DMS153 (cell line): ENCODE data around the gene NNT.
"Not testable (repeated sequence)": the region's sequence is repeated elsewhere in the genome, so short reads cannot be mapped to it uniquely, and the experiment has no call there.

Source experiments
- DNase-seq: peaks from one replicate; lab custom pipeline; 2025; lab: John Stamatoyannopoulos, UW

Gene NNT

DNA sequence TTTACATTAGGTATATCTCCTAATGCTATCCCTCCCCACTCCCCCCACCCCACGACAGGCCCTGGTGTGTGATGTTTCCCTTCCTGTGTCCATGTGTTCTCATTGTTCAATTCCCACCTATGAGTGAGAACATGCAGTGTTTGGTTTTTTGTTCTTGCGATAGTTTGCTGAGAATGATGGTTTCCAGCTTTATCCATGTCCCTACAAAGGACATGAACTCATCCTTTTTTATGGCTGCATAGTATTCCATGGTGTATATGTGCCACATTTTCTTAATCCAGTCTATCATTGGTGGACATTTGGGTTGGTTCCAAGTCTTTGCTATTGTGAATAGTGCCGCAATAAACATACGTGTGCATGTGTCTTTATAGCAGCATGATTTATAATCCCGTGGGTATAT lies 64.4 kb downstream of the NNT start:
- DNase-seq: not testable (repeated sequence)

DNA sequence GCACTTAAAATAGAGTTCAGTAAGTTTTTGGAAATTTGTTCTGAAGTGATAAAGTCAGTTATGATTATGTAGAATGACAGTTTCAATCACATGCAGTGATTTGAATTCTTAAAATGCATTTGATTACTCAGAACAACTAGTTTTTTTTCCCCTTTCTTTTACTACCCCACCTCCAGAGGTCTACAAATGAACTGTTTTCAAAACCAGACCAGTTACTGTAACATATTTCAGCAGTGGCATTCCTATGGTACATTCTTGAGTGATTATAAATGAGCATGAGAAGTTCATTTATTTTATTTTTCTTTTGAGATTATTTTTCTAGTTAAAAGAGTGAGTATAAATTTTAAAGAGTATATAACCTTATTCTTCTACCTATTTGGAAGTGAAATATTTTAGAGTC lies 71.6 kb downstream of the NNT start:
- no peak for DNase-seq

DNA sequence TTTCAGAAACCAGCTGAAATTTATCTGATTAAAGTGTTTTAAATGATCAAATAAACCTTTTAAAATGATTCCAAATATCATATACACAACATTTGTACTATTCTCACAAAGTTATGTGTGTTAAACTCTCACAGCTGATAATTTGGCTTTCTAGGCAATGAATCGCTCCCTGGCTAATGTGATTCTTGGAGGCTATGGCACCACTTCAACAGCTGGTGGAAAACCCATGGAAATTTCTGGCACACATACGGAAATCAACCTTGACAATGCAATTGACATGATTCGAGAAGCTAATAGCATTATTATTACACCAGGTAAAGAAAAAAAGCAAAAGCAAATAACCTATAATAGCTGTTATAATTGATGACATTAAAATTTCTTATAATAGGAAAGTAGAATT lies 72.4 kb downstream of the NNT start:
- DNase-seq: no peak

GRCh38 chr5:43676083-43676840 lies 73.3 kb downstream of the NNT start:
- no peak for DNase-seq

GRCh38 chr5:43677253-43677652 lies 74.3 kb downstream of the NNT start:
- no peak for DNase-seq

DNA sequence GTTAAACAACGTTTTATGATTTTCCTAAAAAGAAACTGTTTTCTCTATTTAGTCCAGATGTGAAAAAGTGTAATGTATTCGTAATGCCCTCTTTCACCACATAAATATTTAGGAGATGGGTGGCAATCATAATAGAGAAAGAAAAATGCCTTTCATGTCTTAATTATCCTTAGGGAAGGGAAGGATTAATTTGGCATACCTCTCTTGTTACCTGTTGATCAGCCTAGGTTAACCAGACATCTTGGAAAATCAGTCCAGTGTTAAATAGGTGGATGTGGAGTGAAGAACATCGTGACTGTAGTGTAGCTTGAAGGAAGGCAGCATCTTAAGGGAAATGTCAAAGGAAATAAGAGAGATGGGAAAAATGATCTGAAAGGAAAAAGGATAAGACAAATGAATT lies 76.2 kb downstream of the NNT start:
- DNase-seq: no peak

DNA sequence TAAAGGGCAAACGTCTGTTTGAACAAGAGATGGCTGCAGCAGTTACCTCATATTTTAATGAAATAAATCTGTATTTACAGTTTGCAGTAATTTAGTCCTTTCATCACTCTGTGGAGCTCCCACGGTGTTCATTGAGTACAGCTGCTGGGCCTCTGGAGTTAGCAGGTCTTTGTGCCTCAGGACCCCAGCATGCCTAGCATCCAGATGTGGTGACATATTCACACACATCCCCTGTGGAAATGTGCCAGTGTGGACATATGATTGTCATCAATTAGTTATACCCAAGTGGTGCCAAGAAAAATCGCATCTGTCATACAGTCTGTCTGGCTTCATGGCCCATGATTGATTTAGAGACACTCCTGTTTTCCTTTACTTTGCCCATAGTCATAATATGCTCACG lies 77.3 kb downstream of the NNT start:
- no peak for DNase-seq

- no peak for DNase-seq
Observed at GRCh38 chr5:43683884-43684471, 81.0 kb downstream of the NNT start.

- no peak for DNase-seq
Observed at GRCh38 chr5:43685252-43685950, 82.4 kb downstream of the NNT start.

DNA sequence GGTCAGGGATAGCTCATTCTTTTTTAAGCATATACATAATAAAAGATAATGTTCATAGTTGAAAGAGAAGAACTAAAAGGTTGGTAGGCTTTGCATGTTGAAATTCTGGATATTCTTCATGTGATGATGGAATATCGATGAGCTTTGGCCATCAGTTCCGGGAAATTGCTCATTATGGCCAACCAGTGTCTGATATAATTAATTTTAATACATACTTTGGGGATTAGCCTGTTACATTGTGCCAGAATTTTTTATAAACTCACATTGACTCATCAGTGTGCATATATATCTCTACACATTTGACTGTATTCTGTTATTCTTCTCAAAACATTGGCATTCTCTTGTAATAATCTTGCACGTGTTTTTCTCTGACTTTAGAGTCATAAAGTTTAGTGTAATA lies 84.3 kb downstream of the NNT start:
- DNase-seq: no peak

DNA sequence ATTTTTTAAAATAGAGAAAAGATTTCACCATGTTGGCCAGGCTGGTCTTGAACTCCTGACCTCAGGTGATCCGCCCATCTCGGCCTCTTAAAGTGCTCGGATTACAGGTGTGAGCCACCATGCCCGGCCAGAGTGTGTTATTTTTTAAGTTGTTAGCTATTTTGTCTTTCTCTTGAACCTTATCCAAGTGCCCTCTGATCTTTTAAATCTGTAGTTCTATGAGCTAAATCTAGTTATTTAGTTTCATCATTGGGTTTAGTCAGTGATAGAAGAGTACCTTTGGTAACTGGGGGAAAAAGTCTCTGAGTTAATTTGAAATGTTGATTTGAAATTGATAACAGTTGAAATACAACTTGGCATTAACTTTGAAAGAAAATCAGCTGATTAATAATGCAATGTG lies 88.3 kb downstream of the NNT start:
- no peak for DNase-seq

GRCh38 chr5:43691893-43692292 lies 88.9 kb downstream of the NNT start:
- DNase-seq: no peak

- DNase-seq: no peak
Observed at GRCh38 chr5:43693411-43693810, 90.4 kb downstream of the NNT start.

GRCh38 chr5:43694027-43694426 lies 91.0 kb downstream of the NNT start:
- no peak for DNase-seq

GRCh38 chr5:43696444-43696843 lies 93.5 kb downstream of the NNT start:
- DNase-seq: not testable (repeated sequence)

DNA sequence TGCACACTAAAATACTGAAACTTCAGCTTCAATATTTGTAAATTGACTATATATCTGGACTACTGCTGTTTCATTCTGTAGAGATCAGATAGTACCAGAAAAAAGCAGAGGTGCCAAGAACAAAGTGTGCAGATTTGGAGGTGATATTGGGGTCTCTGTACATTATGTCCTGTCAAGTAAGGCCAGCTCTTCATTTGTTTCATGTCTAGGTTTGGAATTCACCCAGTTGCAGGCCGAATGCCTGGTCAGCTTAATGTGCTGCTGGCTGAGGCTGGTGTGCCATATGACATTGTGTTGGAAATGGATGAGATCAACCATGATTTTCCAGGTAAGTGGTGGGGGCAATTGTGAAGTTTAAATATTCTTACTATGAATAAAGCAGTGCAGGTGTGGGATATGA lies 96.9 kb downstream of the NNT start:
- no peak for DNase-seq

GRCh38 chr5:43700601-43701000 lies 97.6 kb downstream of the NNT start:
- DNase-seq: no peak

DNA sequence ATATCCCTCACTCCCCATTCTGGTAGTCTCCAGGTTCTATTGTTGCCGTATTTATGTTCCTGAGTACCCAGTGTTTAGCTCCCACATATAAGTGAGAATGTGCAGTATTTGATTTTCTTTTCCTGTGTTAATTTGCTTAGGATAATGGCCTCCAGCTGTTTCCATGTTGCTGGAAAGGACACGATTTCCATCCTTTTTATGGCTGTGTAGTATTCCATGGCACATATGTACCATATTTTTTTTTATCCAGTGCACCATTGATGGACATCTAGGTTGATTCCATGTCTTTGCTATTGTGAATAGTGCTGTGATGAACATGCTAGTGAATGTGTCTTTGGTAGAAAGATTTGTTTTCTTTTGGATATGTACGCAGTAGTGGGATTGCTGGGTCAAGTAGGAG lies 98.2 kb downstream of the NNT start:
- DNase-seq: no peak

DNA sequence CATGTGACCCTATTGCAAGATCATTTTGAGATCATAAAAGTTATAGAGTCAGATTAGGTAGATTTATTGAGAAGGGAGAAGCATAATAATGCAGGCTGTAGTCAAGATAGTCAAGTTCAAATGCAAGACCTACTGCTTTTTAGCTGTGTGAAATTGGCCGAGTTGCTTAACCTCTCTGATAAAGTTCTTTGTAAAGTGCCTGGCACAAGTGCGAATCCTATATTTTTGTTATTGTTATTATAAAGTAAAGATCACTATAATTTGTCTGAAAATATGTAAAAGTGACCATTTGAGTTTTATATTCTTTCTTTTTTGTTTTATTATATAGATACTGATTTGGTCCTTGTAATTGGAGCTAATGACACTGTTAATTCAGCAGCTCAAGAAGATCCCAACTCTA lies 99.3 kb downstream of the NNT start:
- no peak for DNase-seq

GRCh38 chr5:43702815-43703214 lies 99.8 kb downstream of the NNT start:
- no peak for DNase-seq

DNA sequence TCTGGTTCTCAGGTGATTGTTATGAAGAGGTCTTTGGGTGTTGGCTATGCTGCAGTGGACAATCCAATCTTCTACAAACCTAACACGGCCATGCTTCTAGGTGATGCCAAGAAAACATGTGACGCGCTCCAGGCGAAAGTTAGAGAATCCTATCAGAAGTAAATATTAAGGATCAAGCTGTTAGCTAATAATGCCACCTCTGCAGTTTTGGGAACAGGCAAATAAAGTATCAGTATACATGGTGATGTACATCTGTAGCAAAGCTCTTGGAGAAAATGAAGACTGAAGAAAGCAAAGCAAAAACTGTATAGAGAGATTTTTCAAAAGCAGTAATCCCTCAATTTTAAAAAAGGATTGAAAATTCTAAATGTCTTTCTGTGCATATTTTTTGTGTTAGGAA lies 101.3 kb downstream of the NNT start:
- no peak for DNase-seq

GRCh38 chr5:43706576-43706975 lies 103.6 kb downstream of the NNT start:
- DNase-seq: not testable (repeated sequence)

- no peak for DNase-seq
Observed at GRCh38 chr5:43711496-43711895, 108.5 kb downstream of the NNT start.
